Liver (tissue), 3 donors: Measurements from ENCODE around the gene FAM13A.

Experiments
- EGR1 ChIP-seq, 2 donors: IDR thresholded peaks; 2 replicates each; pipeline ENCODE4 v1.6.1; 2016 to 2018; ENCODE audit warnings: antibody characterized with exemption in 2 of 2, low read depth in 2 of 2
- HNF4A ChIP-seq, 2 donors: conservative IDR thresholded peaks; 2 replicates each; pipeline ENCODE4 v1.6.1; 2016; ENCODE audit warnings: antibody characterized with exemption in 2 of 2, mild to moderate bottlenecking in 2 of 2
- RAD21 ChIP-seq, 2 donors: IDR thresholded peaks; 2 replicates each; pipeline ENCODE4 v1.6.1; 2016; ENCODE audit warnings: antibody characterized with exemption in 2 of 2, mild to moderate bottlenecking in 2 of 2
- RXRA ChIP-seq, 2 donors: IDR thresholded peaks; 2 replicates each; pipeline ENCODE4 v1.6.1; 2017 to 2018; ENCODE audit warnings: antibody characterized with exemption in 2 of 2, mild to moderate bottlenecking in 1 of 2
- TF ChIP-seq, protein P1 (sequence below): IDR thresholded peaks from 2 replicates; pipeline ENCODE4 v1.6.1; 2016; ENCODE audit warnings: antibody characterized with exemption
- TF ChIP-seq, protein P2 (sequence below): fragments of 150-350 bp; IDR thresholded peaks from 2 replicates; pipeline ENCODE4 v1.5.1; 2017; ENCODE audit warnings: improper control_type of control experiment, low read depth, low read length; ENCODE audit not compliant: missing input control
- donor health status: healthy.
- donor health status: healthy.

DNA sequence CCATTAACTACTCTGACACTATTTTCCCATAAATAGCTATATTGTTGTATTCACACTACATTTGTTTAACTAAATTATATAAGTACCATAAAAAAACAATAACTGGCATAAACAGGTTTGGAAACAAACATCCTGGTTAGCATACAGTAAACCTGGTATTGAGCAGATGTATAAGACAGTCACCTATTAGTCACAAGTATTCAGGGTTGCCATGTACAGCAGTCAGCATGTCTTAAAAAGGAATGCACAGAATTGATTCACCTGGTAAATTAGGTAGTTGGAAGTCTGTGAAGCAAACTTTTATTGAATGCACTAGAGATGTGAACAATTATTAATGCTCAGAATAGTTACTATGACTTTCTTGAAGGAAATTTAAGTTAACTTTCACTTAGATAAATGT lies 137.9 kb downstream of the FAM13A start:
- no peak for TF ChIP-seq HNF4A (conservative IDR thresholded peaks at IDR 0.05)
- TF ChIP-seq, protein P1, sequence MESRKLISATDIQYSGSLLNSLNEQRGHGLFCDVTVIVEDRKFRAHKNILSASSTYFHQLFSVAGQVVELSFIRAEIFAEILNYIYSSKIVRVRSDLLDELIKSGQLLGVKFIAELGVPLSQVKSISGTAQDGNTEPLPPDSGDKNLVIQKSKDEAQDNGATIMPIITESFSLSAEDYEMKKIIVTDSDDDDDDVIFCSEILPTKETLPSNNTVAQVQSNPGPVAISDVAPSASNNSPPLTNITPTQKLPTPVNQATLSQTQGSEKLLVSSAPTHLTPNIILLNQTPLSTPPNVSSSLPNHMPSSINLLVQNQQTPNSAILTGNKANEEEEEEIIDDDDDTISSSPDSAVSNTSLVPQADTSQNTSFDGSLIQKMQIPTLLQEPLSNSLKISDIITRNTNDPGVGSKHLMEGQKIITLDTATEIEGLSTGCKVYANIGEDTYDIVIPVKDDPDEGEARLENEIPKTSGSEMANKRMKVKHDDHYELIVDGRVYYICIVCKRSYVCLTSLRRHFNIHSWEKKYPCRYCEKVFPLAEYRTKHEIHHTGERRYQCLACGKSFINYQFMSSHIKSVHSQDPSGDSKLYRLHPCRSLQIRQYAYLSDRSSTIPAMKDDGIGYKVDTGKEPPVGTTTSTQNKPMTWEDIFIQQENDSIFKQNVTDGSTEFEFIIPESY = no peak
- TF ChIP-seq, protein P2, sequence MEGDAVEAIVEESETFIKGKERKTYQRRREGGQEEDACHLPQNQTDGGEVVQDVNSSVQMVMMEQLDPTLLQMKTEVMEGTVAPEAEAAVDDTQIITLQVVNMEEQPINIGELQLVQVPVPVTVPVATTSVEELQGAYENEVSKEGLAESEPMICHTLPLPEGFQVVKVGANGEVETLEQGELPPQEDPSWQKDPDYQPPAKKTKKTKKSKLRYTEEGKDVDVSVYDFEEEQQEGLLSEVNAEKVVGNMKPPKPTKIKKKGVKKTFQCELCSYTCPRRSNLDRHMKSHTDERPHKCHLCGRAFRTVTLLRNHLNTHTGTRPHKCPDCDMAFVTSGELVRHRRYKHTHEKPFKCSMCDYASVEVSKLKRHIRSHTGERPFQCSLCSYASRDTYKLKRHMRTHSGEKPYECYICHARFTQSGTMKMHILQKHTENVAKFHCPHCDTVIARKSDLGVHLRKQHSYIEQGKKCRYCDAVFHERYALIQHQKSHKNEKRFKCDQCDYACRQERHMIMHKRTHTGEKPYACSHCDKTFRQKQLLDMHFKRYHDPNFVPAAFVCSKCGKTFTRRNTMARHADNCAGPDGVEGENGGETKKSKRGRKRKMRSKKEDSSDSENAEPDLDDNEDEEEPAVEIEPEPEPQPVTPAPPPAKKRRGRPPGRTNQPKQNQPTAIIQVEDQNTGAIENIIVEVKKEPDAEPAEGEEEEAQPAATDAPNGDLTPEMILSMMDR = no peak
- TF ChIP-seq RXRA (IDR thresholded peaks at IDR 0.05) = no peak
- no peak for TF ChIP-seq RAD21 (IDR thresholded peaks at IDR 0.05)
- TF ChIP-seq EGR1 (IDR thresholded peaks at IDR 0.05; ENCODE audit: low read depth in 2 of 2) = no peak
